ENCODE results near the gene SLC6A19.
"Not testable (repeated sequence)": the region's sequence is repeated elsewhere in the genome, so short reads cannot be mapped to it uniquely, and the experiment has no call there.

SLC6A19 gene

DNA sequence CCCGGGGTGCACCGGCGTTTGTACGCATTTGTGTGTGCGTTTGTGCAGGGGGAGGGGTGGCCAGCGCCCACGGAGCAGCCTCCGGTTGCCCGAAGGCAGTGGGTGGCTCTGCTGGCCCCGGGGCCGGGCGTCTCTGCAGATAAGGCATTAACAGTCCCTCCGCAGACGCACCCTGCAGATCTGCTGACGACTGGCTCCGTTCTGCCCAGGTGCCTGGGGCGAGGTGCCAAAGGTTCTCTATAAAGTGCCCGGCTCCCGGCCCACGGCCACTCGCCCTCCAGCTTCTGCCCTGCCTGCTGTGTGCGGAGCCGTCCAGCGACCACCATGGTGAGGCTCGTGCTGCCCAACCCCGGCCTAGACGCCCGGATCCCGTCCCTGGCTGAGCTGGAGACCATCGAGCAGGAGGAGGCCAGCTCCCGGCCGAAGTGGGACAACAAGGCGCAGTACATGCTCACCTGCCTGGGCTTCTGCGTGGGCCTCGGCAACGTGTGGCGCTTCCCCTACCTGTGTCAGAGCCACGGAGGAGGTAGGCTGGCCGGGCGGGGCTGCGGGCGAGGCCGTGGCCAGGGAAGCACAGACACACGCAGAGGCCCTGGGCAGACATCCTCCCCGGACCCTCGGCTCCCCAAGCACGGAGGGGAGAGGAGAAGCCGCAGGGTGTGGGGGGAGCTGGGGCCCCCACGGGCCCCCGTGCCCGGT lies at the start of gene SLC6A19:
TSS of gene SLC6A19 (plus strand) at position 269 of the 699 bp plus-strand sequence. CDS start at position 325, 56 bp downstream.
- no peak for FAIRE-seq

DNA sequence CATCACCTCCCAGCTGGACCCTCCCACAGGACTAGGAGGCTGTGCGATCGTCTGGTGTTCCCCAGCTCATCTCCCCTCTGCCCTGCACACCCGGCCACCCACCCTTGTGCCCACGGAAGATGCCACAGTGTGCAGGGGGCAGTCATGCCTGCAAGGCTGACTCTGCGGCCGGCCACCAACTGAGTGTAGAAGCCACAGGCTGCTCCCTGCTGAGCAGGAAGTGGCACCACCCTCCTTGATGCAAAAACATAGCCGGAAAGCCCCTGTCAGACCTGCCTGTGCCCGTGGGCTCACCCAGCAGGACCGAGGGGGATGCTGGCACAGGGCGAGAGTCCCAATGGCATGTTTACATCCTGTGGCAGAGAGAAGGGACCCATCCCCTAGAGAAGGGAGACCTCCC lies 49.2 kb upstream of the SLC6A19 start:
- no peak for FAIRE-seq

DNA sequence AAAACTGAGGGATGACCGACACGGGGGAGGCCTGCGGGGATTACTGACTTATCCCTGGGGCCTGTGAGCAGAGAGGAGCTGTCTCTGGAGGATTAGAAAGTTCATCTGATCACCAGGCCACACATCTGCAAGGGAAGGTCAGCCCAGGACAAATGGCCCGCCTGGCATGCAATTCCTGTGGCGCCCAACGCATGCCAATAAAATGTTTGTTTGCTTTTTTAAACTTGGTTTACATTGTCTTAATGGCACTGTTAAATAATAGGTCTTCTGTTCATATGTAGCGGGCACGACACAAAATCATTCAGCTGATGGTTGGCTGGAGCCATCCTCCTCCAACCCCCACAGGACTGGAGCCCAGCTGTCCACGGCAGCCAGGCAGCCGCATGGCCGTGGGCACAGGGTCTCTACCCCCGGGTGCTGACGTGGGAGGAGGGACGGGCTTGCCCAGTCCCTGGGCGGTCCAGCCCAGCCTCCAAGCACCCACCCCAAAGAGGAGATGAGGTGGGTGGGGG lies 48.6 kb upstream of the SLC6A19 start:
- no peak for FAIRE-seq

DNA sequence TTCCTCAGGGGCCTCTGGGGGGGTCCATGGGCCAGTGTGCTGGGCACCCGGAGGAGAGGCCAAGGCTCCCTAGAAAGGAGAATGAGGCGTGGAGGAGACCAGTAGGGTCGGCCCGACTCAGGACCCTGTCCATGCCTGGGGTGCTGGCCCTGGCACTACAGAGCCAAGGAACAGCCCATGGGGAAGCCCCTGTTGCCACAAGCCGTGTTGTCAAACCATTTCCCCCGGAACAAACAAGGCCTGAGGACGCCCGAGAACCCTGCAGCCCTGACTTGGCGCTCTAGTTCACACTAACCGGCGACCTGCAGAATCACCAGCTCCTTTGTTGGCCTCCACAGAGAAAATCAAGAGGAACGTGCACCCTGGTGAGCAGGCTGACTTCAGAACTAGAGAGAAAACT lies 48.0 kb upstream of the SLC6A19 start:
- FAIRE-seq: no peak

DNA sequence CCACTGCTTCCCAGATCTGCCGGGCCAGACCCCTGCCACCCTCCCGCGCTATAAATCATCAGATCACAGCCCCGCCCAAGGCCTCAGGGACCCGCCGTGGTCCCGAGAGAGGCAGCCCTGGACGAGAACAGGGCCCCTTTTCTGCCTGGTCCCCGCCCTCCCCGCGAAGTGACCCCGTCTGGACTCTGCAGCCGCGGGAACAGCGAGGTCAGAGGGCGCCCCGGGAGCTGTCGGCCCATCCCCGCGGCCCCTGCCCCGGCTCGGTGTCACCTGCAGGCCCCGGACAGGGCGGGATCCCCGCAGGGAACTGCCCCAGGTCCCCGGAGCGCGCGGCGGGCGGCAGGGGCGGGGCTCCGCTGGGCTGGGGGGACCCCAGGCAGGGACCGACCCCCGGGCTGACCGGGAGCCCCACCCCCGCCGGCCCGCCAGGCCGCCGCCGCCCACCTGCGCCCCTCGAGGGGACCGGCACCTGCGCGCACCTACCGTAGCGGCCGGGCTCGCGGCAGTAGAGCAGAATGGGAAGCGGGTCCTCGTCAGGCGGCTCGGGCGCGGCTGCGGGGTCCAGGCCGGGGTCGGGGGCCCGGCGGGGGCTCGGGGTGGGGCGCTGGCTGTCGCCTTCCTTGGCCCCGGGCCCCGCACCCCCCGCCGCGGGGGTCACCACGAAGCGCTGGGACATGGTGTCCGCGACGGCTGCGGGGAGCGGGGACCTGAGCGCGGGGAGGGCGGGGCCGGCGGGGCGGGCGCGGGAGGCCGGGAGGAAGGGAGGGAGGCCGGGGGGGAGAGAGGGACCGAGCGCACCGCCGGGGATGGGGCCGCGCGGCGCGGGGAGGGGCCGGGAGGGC lies 46.0 kb upstream of the SLC6A19 start:
- FAIRE-seq: no peak

DNA sequence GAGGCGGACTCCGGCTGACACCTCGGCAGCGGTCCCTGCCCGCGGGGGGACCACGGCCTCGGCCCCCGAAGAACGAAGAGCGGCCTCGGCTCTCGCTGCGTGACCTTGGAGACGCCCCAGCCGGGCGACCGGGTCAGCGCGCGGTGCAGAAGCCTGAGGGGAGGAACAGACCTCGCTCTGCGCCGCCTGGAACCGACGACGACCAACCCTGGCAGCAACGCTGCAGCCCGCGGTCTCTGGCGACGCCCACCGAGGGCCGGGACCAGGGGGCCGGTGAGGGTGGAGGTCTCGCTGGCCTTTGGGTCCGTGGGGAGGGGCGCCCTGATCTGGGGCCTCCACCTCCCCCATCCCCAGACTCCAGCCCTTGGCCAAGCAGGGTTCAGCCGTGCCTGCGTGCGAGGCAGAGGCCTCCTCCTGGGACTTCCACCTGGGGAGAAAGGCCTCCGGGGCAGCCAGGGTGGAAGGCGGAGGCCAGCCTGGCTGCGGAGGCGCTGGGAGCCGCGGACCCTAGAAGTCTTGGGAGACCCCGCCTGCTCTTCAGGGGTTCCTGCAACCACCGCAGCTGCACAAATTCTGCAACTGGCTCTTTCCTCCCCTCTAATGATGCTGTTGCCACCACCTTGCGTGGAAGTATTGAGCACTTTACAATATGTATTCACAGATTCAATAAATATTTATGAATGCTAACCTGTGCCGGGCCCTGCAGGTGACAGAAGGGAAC lies 45.2 kb upstream of the SLC6A19 start:
- FAIRE-seq: no peak

DNA sequence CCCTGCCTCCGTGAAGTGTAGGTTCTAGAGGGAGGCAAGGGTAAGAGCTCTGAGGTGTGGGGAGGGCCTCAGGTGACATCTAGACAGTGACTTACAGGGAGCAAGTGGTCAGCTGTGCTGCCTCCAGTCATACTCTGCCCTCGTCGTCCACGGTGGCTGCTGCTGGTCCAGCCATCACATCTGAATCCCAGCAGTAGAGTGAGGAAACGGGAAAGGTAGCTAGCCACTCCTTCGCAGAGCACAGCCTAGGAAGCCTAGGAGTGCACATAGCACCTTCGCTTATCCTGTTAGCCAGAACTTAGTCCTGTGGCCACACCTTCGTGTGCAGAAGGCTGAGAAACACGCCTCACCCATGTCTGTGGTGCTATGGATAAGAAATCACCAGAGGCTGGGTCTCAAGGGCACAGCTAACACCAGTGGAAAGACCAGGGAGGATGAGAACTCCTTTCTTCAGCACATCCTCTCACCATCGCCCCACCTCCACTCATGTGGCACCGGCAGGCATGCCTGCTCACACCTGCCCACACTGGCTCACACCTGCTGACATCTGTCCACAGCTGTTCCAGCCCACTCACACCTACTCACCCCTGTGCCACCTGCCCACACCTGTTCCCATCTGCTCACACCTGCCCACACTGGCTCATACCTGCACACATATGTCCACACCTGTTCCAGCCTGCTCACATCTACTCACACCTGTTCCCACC lies 44.5 kb upstream of the SLC6A19 start:
- FAIRE-seq: no peak

DNA sequence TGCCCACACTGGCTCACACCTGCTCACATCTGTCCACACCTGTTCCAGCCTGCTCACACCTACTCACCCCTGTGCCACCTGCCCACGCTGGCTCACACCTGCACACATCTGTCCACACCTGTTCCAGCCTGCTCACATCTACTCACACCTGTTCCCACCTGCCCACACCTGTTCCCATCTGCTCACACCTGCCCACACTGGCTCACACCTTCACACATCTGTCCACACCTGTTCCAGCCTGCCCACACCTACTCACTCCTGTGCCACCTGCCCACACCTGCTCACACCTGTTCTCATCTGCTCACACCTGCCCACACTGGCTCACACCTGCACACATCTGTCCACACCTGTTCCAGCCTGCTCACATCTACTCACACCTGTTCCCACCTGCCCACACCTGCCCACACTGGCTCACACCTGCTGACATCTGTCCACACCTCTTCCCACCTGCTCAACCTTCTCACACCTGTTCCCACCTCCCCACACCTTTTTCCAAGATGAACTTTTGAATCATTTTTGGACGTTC lies 43.9 kb upstream of the SLC6A19 start:
- not testable (repeated sequence) for FAIRE-seq

DNA sequence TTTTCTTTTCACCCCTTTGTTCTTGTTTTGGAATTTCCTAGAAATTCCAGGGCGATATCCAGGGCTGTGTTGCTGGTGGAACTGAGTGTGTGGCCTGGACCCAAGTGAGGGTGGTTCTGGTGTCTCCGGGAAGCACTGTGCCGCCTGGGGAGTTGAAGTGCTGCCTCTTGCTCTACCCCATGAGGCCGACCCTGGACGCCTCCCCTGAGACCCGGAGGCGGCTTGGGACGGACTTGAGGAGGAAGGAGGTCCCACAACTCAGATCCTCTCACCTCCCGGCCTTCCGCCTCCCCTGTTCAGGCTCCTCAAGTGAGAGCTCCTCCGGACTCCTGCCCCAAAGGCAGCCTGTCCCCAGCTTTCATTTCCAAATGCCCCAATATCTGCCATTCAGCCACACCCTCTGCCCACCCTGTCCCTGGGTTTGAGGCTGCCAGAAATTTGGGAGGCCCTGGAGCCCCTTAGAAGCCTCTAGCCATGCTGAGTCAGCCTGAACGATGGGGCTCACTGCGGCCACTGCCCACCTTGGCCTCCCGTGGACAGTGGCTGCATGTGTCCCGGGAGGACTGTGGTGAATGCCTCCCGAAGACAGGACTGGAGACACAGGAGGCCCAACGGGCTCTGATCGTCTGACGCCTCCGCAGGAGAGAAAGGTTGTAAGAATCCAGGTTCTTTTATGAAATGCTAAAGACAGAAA lies 42.6 kb upstream of the SLC6A19 start:
- no peak for FAIRE-seq

DNA sequence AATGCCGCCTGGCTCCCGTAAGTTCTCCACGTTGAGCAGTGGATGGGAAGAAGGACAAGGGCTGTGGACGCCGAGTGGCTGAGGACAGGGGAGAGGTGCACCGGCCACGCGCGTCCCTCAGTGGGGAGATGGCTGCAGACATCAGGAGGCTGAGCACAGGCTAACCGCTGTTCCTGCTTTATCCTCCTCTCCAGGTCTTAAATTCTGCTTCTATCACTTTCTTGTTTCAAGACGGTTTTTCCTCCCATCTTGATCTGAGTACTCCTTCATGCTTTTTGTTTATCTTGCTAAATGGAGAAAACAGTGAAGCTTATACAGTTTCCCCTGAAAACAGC lies 42.1 kb upstream of the SLC6A19 start:
- FAIRE-seq: no peak

DNA sequence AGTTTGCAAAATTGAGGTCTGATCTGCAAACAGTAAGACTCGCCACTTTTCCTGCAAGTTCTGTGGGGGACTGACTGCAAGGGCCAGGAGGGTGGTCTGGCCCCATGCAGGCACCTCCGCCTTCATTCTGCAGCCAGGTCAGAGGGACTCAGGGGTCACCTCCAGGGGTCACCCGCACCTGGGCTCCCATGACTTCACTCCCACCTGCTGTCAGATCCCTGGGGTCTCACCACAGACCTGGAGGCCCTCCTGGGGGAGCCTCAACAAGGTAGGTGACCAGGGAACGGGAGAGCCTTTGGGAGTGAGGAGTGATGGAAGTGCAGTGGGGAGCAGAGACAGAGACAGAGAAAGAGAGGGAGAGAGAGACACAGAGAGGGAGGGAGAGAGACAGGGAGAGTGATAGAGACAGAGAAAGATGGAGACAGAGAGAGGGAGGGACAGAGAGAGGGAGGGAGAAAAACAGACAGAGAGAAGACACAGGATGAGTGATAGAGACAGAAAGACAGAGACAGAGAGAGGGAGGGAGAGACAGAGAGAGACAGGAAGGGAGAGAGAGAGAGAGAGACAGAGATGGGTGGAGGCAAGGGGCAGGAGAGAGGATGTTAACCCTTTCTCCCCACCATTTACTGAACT lies 41.5 kb upstream of the SLC6A19 start:
- no peak for FAIRE-seq

DNA sequence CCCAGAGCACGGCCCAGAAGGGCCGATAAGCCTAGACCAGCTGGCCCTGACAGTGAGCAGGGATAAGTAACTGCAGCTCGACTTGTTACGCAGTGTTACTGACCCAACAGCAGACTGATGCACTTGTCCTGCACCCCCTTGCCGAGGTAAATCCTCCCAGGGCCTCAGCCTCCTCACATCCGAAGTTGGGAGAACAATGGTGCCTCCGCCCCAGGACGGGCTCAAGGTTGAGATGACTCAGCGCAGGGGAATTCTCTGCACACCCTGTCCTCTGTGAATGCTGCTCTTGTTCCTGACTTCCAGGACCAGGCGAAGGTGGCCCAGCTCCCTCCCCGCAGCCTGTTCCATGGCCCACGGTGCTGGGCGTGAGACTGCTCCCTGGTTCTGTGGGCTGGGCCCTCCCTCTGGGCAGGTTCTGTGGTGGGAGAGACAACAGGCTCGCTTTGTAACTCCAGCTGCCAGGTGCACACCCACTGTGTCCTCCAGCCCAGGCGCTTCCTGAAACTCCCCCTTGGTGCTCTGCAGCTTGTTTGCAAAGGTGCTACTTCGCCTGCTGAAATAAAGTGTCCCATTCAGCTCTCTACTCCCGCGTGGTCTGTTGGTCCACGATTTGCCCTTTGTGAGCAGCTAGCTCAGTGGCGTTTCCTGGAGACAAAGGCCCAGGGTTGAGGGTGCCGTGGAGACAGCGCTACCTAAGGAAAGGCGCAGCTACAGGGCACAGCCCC lies 40.1 kb upstream of the SLC6A19 start:
- no peak for FAIRE-seq

DNA sequence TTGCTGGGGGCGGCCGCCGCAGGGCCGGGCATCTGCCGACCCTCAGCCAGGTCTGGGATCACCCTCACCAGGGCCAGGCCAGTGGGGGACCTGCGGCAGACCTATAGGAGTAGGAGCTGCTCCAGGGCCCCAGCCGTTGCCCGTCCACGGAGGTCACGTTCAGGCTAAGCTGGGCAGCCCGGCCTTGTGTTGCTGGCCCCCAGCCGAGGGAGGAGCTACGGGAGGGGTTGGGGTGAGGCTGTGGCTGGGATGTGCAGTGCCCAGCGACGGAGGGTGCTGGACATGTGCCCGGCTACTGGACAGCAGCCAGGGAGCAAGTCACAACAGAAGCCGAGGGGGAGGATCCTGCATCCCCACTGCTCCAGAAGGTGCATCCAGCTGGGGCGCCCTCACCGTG lies 39.6 kb upstream of the SLC6A19 start:
- FAIRE-seq: no peak

DNA sequence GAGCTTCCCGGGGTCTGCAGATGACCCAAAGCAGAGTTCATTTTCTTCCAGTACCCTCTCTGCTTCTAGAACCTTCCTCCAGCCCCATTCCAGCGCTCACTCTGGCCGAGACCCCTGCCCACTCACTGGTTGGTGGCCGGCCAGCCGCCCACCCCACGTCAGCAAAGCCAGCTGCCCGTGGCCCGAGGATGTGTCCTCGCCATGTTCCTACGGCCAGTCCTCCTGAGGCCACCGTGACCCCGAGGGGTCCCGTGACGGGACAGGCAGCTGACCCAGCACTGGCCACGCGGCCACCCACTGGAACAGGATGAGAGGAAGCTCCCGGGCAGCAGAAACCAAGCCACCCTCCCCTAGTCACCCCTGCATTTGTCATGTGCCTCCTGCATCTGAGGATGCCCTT lies 39.1 kb upstream of the SLC6A19 start:
- FAIRE-seq: no peak

DNA sequence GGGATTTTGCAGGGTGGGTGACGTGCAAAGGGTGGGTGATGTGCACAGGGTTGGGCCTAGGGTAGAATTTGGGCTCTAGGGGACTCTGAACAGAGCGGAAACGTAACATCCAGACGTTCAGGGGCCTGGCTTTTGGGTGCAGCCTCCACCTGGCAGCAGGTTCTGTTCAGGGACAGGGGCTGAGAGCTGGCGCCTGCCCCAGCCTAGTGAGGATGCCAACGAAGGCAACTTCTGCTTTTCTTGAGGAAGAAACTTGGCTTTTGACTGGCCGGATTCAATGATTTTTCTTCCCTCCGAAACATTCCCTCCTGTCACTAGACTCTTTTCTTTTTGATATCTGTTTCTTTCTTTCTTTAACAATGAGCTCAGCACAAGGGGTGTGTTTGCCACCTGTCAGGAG lies 38.6 kb upstream of the SLC6A19 start:
- no peak for FAIRE-seq

DNA sequence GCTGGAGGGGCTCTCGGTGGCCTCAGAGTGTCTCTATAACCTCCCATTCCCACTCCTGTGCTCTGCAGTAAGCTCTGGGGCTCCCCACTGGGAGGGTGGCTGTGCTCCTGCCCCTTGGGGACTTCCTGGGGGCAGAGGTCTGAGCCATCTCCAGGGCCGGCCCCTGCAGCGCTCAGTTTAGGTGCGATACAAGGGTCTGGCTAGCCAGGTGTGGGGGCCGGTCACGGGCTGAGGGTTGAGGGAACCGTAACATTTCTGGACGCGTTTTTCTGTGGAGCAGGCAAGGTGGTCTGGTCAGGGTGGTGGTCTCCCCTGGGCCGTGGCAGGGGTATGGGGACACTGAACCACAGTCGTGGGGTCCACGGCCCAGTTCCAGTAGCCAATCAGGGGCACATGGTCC lies 38.0 kb upstream of the SLC6A19 start:
- FAIRE-seq: no peak

DNA sequence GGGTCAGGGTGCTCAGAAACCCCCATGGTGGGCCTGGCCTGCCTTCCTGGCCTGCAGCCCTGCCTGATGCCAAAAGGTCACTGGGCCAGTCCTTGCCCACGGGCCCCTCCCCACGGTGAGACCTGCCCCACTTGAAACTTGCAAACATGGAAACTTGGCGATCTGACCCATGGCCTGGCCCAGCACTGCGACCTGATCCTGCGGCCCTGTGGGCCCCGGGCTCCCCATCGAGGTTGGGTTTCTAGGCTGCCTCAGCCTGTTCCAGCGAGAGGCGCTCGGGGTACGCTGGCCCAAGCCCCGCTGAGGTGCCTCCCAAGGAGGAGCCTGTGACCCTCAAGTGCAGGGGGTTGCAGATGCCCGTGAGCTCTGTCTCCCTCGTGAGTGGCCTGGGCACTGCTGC lies 37.5 kb upstream of the SLC6A19 start:
- no peak for FAIRE-seq

DNA sequence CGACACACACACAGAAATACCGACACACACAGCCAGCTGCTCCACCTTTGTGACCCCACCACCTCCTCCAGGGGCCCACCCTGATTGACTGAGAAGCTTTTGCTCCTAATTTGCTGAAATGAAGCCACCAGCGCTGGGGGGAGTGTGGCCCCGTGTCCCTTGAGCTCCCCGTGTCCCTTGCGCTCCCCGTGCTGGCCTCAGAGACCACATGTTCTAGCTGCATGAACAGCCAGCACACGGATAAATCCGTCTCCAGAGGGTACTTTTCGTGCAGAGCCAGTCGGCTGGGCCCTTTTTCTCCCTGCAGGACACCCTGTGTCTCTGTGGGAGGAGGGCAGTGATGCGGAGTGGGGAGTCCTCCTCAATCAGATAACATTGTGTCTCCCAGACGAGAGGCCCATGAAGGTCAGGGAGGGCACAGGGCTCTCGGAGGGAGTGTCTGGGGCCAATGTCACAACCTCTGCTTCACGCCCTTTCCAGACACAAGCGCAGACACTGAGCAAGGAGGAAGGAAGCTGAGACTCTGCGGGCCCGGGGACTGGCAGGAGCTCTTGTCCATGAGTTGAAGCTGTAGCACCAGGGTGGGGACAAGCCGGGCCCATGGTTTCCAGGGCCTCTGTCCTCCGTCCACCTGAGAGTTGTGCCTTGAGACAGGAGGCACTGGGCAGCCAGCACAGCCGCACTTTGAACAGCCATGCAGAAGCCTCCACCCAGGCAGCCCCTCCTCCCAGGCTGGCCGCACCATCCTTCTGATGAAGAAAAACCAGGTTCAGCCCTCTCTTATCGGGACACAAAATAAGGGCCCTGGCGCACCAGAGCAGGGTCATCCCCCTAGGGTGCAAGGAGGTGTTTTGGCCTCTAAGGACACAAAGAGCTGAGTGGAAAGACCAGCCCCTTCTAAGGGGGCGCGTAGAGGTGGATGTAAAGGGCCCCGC lies 36.4 kb upstream of the SLC6A19 start:
- FAIRE-seq: no peak

DNA sequence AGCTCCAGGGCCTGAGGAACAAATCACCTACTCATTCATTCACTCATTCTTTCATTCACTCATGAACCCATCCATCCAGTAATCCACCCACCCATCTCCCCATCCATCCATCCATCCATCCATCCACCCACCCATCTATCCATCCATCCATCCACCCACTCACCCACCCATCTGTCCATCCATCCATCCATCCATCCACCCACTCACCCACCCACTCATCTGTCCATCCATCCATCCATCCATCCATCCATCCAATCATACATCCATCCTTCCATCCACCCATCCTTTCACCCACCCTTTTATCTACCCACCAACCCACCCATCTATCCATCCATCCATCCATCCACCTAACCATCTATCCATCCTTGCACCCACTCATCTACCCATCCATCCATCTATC lies 35.5 kb upstream of the SLC6A19 start:
- FAIRE-seq: no peak

DNA sequence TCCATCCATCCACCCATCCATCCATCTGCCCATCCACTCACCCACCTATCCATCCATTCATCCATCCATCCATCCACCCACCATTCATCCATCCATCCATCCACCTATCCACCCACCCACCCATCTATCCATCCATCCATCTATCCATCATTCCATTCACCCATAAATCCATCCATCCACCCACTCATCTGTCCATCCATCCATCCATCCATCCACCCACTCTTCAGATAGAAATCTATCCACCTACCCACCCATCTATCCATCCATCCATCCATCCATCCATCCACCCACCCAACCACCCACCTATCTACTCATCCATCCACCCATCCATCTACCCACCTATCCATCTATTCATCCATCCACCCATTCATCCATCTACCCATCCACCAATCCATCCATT lies 35.0 kb upstream of the SLC6A19 start:
- FAIRE-seq: no peak

Measured in TTC549 (cell line).